Body of pancreas (tissue), 4 donors: ENCODE data around the gene DOCK2.
"Not testable (repeated sequence)": the region's sequence is repeated elsewhere in the genome, so short reads cannot be mapped to it uniquely, and the experiment has no call there.

ENCODE experiments used
- POLR2A ChIP-seq, 3 donors: fragments of 450-650 bp; IDR thresholded peaks; one replicate each; pipeline ENCODE4 v1.6.1; 2016; ENCODE audit warnings: antibody characterized with exemption in 3 of 3, mild to moderate bottlenecking in 2 of 3
- TF ChIP-seq, protein P1 (sequence below), 7 experiments: fragments of 450-650 bp in 4 of 7; fragments of 200-600 bp in 3 of 7; sonication (generic) in 3 of 7; IDR thresholded peaks; one replicate each; pipeline ENCODE4 v1.5.1; 2016 to 2019; ENCODE audit warnings: antibody characterized with exemption in 7 of 7

DNA sequence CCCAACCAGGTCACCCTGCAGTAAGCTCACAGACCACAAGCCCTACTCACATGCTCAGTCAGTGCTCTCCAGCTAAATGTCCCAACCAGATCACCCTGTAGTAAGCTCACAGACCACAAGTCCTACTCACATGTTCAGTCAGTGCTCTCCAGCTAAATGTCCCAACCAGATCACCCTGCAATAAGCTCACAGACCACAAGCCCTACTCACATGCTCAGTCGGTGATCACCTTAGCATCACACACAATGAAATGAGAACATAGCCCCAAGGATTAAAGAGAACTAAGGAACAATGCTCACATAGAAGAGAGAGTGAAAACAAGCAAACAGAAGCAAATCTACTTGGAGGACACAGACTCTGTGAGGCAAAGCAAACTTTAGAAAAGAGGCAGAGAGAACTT lies 197.5 kb downstream of the DOCK2 start:
- TF ChIP-seq, protein P1, sequence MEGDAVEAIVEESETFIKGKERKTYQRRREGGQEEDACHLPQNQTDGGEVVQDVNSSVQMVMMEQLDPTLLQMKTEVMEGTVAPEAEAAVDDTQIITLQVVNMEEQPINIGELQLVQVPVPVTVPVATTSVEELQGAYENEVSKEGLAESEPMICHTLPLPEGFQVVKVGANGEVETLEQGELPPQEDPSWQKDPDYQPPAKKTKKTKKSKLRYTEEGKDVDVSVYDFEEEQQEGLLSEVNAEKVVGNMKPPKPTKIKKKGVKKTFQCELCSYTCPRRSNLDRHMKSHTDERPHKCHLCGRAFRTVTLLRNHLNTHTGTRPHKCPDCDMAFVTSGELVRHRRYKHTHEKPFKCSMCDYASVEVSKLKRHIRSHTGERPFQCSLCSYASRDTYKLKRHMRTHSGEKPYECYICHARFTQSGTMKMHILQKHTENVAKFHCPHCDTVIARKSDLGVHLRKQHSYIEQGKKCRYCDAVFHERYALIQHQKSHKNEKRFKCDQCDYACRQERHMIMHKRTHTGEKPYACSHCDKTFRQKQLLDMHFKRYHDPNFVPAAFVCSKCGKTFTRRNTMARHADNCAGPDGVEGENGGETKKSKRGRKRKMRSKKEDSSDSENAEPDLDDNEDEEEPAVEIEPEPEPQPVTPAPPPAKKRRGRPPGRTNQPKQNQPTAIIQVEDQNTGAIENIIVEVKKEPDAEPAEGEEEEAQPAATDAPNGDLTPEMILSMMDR (IDR thresholded peaks at IDR 0.05), result not testable (repeated sequence)
- not testable (repeated sequence) for TF ChIP-seq POLR2A (IDR thresholded peaks at IDR 0.05)
